Thoracic aorta (tissue), 2 donors: ENCODE data around the gene HOXD4. TPM values are rescaled to one million over a fixed set of nuclear protein-coding genes. Genes with fewer than 3 reads are reported as not detected.

ENCODE experiments used
- ATAC-seq: fragments of 150-250 bp; one replicate; pipeline ENCODE4 v1.8.0; 2017; ENCODE audit warnings: low read depth; ENCODE audit not compliant: insufficient number of reproducible peaks, low FRiP score
- DNase-seq: peaks from one replicate; pipeline ENCODE4 v3.0.0-alpha.2; 2020; ENCODE audit warnings: low spot score
- H3K27ac ChIP-seq, 2 donors: fragments of 200-600 bp; sonication (generic); 1 replicate in 1 of 2; 2 replicates in 1 of 2; pipeline ENCODE4 v1.5.1; 2016; ENCODE audit warnings: mild to moderate bottlenecking in 2 of 2, moderate library complexity in 2 of 2
- H3K27me3 ChIP-seq: fragments of 200-600 bp; sonication (generic); replicated peaks from 2 replicates; pipeline ENCODE4 v1.6.0; 2016; ENCODE audit warnings: mild to moderate bottlenecking; ENCODE audit not compliant: insufficient read depth
- H3K36me3 ChIP-seq: fragments of 200-600 bp; sonication (generic); one replicate; pipeline ENCODE4 v1.5.1; 2016
- H3K4me1 ChIP-seq, 2 donors: fragments of 200-600 bp; sonication (generic); 1 replicate in 1 of 2; 2 replicates in 1 of 2; pipeline versions ENCODE4 v1.5.1 to v1.6.0; 2016; ENCODE audit warnings: low read depth in 2 of 2, mild to moderate bottlenecking in 1 of 2; ENCODE audit not compliant: control insufficient read depth in 1 of 2
- H3K4me3 ChIP-seq: fragments of 200-600 bp; sonication (generic); 2 replicates; pipeline ENCODE4 v1.5.1; 2016; ENCODE audit warnings: mild to moderate bottlenecking
- H3K9me3 ChIP-seq: fragments of 200-600 bp; sonication (generic); 2 replicates; pipeline ENCODE4 v1.5.1; 2016
- total RNA-seq, 2 donors: library from RNA; depleted of rRNA; stranded (reverse); fragments of >200 nt; gene quantifications; one replicate each; pipeline versions ENCODE4 v1.1.0 to v1.2.3, GENCODE V29; 2016
- TF ChIP-seq, protein P1 (sequence below): fragments of 200-600 bp; sonication (generic); IDR thresholded peaks from one replicate; pipeline ENCODE4 v1.5.1; 2019; ENCODE audit warnings: antibody characterized with exemption

Gene HOXD4
- total RNA-seq, 2 donors from 2014 or later, result 4.8 to 9.3 TPM

DNA sequence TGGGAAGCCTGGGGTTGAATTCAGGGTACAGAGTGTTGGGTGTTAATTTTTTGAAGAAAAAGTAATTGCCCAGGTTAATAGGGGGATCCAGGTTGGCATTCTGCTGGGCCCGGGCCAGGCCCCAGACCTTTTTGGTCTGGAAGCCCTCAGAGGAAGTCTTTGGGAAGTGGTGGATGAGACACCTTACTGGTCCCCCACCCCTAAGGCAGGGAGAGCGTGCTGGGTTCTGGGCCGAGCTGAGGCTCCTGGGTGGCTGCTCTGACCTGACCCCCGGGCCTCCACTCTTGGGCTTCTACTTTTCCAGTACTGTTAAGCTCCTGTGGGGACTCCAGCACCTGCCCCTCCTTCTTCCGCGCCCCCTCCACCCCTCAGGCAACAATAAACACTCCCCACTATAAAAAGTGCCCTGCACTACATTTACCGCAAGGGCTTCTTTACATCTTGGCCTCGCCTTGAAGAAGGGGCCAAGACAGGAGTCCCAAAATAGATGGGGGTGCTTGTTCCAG, 5.0 kb downstream of the HOXD4 start:
- no peaks in the 10 kb centered on the region for H3K27me3 ChIP-seq

DNA sequence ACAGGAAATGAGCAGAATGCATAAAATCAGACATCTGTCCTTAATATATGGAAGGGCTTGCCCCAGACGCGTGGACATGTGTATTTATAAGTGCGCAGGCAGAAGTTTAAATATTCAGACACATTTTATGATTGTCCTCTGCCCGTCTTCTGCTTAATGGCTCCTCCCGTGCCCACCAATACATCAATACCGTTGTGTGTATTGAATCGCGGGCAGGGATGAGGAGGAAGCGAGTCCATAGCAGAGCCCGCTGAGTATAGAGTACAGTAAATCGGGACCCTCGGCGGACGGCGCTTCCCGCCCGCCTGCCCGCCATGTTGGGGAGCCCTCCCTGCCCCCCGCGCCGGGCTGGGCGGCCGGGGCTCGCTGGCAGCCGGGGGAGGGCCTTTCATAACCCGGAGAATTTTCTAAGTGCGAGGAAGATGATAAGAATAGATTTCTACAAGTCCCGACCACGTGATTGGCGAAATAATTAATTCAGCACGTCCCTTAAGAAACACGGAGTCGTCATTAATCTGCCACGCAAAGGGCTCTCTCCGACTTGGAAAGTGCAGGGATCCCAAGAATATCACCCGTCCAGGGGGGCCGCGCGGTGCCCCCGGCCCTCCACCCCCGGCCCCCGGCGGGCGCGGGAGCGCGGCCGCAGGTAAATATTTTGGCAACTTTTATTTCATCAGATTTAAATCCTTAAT, 5.6 kb downstream of the HOXD4 start, which contains the start of gene HOXD3:
TSS of gene HOXD3 (plus strand) at position 501 of the 692 bp plus-strand sequence. CDS start 11,808 bp downstream, outside the sequence.
- H3K9me3 ChIP-seq, result no peaks in the 10 kb centered on the region
- H3K27ac ChIP-seq, result no peak within 1 kb of the TSS
- H3K4me1 ChIP-seq, result peaks cover 3 to 27% of the 10 kb centered on the region in 2 donors
- H3K36me3 ChIP-seq, result peaks cover 9% of the 10 kb centered on the region
- no peak for ATAC-seq
- TF ChIP-seq, protein P1, sequence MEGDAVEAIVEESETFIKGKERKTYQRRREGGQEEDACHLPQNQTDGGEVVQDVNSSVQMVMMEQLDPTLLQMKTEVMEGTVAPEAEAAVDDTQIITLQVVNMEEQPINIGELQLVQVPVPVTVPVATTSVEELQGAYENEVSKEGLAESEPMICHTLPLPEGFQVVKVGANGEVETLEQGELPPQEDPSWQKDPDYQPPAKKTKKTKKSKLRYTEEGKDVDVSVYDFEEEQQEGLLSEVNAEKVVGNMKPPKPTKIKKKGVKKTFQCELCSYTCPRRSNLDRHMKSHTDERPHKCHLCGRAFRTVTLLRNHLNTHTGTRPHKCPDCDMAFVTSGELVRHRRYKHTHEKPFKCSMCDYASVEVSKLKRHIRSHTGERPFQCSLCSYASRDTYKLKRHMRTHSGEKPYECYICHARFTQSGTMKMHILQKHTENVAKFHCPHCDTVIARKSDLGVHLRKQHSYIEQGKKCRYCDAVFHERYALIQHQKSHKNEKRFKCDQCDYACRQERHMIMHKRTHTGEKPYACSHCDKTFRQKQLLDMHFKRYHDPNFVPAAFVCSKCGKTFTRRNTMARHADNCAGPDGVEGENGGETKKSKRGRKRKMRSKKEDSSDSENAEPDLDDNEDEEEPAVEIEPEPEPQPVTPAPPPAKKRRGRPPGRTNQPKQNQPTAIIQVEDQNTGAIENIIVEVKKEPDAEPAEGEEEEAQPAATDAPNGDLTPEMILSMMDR, result no peak
- no peaks in the 10 kb centered on the region for H3K27me3 ChIP-seq
- DNase-seq, result no peak
- peak within 1 kb of the TSS; percentile 12 for H3K4me3 ChIP-seq

More for the DNA sequence above, 5.0 kb downstream of the HOXD4 start:
- Histone ChIP-seq H3K27ac (no peak overlapping the region), H3K9me3 (no peaks in the 10 kb centered on the region), H3K4me1 (peaks cover 3 to 21% of the 10 kb centered on the region in 2 donors), H3K4me3 (no peak overlapping the region), H3K36me3 (peaks cover 9% of the 10 kb centered on the region)
- DNase-seq (no peak), ATAC-seq (no peak)
- TF ChIP-seq, protein P1, result no peak

DNA sequence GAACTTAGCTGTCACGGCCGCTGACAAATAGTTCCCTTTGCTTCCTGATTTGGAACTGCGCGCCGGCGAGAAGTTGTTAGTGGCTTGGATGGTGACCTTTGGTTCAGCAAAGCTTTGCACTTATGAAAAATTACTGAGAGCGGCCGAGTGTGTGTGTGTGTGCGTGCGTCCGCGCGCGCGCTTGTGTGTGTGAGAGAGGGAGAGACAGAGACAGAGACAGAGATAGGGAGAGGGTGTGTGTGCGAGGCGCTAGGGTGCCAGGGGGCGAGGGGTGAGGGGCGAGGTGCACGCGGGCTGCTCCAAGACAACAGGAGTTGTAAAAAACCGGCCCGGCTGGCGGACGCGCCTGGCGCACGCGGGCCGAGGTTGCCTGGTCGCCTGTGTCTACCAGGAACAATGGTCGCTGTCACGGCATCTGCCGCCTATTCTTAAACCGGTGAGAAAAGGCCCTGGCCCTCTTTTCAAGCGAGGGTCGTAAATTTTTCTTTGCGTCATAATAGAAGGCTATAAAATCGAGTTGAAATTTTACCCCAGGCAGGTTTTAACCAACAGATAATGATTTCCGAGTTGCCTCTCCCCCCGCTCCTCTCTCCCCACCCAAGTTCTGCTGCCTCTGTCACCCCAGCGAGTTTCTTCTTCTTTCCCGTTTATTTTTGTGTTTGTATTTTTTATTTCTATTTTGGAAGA, 6.3 kb downstream of the HOXD4 start:
- H3K36me3 ChIP-seq, result peaks cover 6% of the 10 kb centered on the region
- no peak overlapping the region for H3K27ac ChIP-seq
- ATAC-seq (no peak), DNase-seq (no peak)
- TF ChIP-seq, protein P1, result no peak
- peak overlapping the region; percentile 12 for H3K4me3 ChIP-seq
- H3K4me1 ChIP-seq, result peaks cover 3 to 30% of the 10 kb centered on the region in 2 donors
- H3K27me3 ChIP-seq, result no peaks in the 10 kb centered on the region
- no peaks in the 10 kb centered on the region for H3K9me3 ChIP-seq

DNA sequence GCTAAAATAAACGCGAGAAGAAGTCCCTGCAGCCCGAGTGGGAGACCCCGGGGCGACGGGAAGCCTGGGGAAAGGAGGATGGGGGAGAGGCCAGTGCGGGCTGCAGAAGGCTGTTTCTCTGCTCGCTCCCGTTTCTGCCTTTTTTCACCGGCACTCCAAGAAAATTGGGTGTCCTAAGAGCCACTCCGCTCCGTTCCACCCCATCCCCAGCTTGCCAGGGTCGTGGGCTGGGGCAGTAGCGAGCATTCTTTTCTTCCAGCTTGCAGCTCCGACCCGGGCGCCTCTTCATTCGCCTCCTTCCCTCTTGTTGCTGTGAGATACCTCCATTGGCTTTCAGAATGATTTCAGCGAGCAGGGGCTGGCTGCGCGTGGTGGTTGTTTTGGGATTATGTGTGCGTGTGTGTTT, 6.8 kb downstream of the HOXD4 start:
- H3K36me3 ChIP-seq, result peaks cover 4% of the 10 kb centered on the region
- no peak for DNase-seq
- TF ChIP-seq, protein P1, result no peak
- no peaks in the 10 kb centered on the region for H3K27me3 ChIP-seq
- H3K9me3 ChIP-seq, result no peaks in the 10 kb centered on the region
- no peak overlapping the region for H3K27ac ChIP-seq
- no peak overlapping the region for H3K4me3 ChIP-seq
- no peak for ATAC-seq
- H3K4me1 ChIP-seq, result peaks cover 3 to 30% of the 10 kb centered on the region in 2 donors
